ENCODE measurements around the gene MFAP4.

MFAP4 gene, protein sequence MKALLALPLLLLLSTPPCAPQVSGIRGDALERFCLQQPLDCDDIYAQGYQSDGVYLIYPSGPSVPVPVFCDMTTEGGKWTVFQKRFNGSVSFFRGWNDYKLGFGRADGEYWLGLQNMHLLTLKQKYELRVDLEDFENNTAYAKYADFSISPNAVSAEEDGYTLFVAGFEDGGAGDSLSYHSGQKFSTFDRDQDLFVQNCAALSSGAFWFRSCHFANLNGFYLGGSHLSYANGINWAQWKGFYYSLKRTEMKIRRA

GRCh38 chr17:19386974-19387920, at the start of gene MFAP4:
Gene MFAP4 (minus strand): TSS chr17:19387190. CDS start chr17:19387155, 35 bp downstream.
- no peak for DNase-seq

DNA sequence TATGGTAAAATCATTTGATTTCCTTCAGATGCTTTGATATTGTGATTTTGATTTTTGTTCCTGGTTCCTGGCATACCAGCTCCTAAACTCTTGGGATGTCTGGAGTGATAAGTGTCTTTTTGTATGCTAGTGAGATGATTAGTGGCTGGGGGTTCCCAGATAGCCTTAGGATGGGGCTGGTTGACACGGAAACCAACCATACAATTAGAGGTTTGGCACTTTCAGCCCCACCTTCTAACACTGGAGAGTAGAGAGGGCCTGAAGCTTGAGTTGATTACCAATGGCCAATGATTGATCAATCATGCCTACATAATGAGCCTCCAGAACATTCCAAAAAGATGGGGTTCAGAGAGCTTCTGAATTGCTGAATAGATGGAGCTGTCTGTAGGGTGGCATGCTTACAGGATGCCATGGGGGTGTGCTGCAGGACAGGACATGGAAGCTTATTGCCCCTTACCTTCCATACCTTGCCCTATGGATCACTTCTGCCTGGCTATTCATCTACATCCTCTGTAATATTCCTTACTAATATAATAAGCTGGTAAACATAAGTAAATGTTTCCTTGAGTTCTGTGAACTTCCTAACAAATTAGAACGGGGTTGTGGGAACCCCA, 46.8 kb upstream of the MFAP4 start:
- DNase-seq: no peak

GRCh38 chr17:19433255-19433654, 46.3 kb upstream of the MFAP4 start:
- no peak for DNase-seq

DNA sequence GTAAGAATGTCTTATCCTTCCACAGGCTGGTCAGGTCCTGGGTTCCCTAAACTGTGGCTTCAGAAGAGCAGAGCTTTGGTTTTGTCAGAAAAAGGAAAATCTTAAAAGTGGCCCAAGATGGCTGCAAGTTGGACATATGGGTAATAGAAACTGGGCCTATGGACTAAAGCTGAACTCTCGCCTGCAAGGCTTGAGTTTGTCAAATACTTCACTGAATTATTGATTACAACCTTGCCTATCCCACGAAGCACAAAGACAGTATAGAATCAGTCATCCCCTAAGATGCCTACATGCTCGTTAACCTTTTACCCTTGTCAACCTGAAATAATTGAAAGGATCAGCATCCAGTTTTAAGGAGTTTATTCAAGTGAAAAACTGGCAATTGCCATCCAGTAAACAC, 44.7 kb upstream of the MFAP4 start:
- no peak for DNase-seq

DNA sequence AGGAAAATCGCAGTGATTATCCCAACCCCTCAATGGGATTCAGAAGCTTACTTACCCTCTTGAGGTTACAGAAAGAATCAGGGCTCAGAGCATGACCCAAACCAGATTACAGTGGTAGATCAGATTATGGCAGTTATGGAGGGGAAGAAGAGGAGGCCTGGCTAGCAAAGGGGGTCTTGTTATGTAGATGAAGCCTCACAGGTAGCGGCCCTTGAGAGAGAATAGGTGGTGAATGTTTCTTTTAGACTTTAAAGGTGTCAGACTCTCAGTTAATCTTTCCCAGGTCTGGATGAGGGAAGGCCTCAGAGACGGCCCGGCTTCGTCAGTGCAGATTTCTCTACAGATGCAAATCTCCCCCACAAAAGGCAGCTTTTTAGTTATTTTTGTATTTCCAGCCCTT, 39.6 kb upstream of the MFAP4 start:
- DNase-seq: no peak

DNA sequence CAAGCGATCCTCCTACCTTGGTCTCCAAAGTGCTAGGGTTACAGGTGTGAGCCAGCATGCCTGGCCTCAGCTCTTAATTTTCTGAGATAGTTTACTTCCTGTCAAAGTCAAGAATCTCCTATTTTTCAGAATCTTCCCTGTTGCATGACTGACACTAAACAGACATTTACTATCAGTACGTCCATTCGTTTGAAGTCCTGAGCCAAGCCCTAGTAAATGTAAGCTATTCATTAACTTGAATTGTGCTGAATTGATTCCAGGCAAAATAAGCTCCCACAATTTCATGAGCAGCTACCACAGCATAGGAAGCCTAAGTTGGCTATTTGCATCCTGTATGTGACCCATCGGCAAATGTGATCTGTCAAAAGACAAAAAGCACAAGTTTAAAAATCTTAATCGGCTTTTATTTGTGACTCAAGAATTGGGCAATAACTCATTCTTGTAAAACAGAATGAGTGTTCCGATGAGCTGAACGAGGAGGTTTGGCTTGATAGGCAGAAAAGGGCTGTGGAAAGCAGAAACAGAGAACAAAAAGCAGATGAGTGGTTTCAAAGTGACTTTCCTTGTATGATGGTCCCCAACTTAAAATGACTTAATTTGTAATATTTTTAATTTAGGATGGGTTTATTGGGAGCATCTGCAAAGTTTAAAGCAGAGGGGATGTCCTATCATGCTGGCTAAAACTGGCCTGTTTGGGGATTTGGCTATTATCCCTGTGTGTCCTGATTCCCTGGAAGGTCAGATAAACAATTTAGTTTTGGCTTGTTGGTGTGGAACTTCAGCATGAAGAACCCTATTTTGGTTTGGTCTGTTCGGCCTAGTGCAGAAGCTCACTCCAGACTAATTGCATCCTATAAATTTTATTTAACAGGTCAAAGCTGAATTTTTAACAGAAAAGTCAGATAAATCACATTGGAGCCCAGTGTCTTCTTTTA, 38.2 kb upstream of the MFAP4 start:
- DNase-seq: no peak

- DNase-seq: no peak
Observed at GRCh38 chr17:19421926-19422325, 34.9 kb upstream of the MFAP4 start.

- no peak for DNase-seq
Observed at GRCh38 chr17:19421219-19421618, 34.2 kb upstream of the MFAP4 start.

DNA sequence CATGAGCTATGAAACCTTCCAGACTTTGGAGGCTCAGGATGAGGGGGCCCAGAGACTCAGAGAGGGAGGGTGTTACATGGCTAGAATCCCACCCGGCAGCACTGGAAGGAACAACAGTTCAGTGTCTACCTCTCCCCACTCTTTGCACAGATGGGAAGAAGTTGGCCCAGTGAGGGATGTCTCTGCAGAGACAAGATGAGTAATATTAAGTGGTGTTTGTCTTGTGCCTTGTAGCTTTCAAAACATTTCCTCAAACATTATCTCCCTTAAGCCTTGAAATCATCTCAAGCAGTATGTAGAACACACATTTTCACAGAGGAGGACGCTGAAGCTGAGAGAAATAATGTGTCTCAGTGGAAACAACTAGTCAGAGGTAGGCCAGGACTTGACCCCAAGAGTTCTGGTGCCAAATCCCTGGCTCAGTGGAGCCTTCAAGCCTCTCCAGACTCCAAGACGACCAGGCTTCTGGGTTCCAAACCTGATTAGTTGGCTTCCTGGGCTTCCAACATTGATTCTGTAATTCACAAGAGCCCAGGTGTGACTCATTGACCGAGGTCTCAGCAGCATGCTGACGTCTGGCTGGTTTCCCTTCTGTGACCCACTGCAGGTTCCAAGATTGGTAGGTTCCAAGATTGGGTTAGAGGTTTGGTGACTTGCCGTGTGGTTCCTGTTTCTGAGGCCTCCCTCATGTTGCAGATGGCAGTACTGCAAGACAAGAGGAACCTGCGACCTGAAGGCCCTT, 31.4 kb upstream of the MFAP4 start:
- no peak for DNase-seq

- DNase-seq: no peak
Observed at GRCh38 chr17:19417611-19418010, 30.6 kb upstream of the MFAP4 start.

DNA sequence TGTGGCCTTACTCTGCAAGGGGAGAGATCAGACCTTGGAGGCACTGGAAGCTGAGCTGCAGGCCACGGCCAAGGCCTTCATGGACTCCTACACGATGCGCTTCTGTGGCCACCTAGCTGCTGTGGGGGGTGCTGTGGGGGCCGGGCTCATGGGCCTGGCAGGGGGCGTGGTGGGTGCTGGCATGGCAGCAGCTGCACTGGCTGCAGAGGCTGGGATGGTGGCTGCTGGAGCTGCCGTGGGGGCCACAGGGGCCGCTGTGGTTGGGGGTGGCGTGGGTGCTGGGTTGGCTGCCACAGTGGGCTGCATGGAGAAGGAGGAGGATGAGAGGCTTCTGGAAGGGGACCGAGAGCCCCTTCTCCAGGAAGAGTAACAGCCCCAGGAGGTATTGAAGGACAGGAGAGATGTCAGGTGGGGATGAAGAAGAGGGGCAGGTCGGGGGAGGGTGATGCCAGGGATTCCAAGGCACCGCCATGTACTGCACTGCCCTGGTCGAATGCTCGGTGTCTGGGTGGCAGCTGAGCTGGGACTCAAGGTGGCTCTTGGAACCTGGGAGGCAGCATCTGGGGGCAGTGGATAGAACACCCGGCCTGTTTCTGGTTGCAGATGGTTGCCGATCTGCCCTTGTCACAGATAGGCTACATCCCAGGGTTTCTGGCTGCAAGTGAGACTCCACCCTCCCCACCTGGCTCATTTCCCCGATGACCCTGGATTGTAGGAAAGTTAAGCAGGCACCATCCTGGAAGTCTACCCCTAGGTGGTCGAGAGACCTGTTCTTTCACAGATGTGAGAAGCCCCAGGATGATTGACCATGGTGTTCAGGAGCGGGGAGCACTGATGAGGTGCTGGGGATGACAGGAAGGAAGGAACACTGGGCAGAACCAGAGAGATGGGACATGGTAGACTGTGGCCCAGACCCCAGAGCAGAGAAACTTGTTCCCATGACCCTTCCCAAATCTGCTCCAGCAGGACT, 29.1 kb upstream of the MFAP4 start:
- no peak for DNase-seq

- DNase-seq: no peak
Observed at GRCh38 chr17:19415311-19415710, 28.3 kb upstream of the MFAP4 start.

- DNase-seq: no peak
Observed at GRCh38 chr17:19414396-19415280, 27.6 kb upstream of the MFAP4 start.

DNA sequence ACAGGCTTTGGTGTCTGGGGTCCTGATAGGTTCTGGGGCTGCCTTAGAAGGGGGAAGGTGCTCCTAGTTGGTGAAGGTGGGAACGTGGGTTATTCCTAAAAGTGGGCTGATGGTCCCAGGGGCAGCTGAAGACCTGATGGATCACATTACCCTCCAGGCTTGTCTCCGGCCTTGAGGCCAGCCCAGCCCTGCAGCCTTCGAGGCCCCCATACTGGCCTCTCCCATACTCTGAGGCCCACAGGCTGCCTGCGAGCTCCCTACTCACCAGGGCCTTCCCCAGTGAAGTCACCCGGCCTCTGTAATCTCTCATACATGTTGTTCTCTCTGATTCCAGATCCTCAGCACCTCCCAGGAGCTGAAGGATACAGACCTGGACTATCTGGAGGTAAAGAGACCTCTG, 26.8 kb upstream of the MFAP4 start:
- DNase-seq: no peak

DNA sequence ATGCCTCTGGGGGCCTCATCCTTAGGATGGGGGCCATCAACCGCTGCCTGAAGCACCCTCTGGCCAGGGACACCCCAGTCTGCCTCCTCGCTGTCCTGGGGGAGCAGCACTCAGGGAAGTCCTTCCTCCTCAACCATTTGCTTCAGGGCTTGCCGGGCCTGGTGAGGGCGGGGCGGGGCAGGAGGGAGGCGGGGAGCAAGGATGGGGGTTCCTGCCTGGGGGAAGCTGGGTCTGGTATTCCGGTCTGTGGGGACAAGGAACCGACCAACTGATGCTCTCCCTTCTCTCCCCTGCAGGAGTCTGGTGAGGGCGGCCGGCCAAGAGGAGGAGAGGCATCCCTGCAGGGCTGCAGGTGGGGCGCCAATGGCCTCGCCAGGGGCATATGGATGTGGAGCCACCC, 26.0 kb upstream of the MFAP4 start:
- DNase-seq: no peak

- DNase-seq: no peak
Observed at GRCh38 chr17:19412510-19412909, 25.5 kb upstream of the MFAP4 start.

DNA sequence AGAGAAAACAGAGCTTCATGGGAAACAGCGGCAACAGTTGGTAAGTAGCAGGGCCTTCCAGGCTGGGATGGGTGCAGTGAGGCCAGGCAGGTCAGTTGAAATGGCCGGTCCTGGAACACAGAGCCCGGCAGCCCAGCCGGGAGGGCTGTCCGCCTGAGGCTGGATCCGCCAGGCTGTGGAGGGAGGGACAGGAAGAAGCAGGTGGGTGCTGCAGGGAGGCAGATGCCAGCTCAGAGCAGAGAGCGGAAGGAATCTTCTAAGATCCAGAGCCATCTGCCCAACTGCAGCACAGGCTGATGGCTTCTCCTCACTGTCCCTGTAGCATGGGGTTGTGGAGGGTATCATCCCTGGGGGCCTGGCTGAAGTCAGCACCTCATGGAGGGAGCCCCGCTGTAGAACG, 24.6 kb upstream of the MFAP4 start:
- peak; percentile 20 for DNase-seq

DNA sequence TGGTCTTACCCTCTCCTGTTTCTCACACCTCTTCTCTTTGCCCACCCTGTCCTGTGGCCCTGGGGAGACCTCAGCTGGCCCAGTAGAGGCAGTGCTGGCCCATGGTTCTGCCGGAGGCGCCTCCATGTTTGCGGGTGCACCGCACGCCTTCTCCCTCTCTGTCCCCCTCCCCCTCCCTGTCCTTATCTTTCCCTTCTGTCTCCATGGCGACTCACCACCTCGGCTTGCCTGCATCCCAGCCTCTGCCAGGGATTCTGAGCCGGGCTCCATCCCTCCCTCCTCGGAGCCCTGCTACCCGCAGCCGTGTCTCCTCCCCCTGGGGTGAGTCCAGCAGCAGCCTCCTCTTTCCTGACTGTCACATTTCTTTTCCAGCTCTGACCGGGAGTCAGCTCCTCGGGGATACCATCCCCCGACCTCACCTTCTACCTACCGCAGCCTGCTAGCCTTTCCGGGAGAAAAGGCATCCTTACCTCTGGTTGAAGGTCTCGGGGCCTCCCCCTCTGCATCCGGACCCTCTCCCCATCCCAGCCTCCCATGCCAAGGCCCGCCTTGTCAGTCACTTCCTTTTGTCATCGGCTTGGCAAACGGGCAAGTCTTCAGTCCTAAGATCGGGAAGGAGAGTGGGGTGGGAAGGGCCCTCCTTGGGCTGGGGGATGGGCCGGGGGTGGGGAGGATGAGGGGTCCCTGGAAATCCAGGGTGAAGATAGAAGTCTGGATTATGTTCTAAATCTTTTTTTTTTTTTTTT, 24.1 kb upstream of the MFAP4 start, which contains the start of gene RNF112:
RNF112 (plus strand) TSS at position 358 of the 746 bp plus-strand sequence; CDS start at position 535, 177 bp downstream.
- DNase-seq: no peak

DNA sequence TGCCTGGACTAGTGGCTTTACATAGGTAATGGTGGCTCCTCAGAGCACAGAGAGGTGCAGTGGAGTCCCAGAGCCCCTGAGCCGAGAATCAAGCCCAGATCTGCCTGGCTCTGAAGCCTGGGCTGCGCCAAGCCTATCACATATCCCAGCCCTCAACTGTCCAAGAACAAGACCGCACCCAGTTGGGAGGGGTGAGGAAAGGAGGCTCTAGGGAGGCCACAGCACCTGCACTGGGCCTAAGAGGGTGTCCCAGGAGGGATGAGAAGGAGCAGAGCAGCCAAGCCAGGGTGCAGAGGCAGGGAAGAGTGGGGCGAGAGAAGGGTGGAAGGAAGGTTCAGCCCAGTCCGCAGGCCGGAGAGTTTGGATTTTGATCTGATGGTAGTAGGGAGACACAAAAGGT, 23.1 kb upstream of the MFAP4 start:
- DNase-seq: no peak

Measured in DMS53 (cell line).